ENCODE measurements around the gene IL20RA. TPM values are rescaled to one million over a fixed set of nuclear protein-coding genes. Genes with fewer than 3 reads are reported as not detected.

The IL20RA gene
- total RNA-seq, 1 donor from 2014 or later = not detected

GRCh38 chr6:136956590-136957544, 87.9 kb downstream of the IL20RA start:
- H3K27ac Mint-ChIP-seq (ENCODE audit: unreplicated experiment) = no peak overlapping the region
- H3K27me3 Mint-ChIP-seq (ENCODE audit: unreplicated experiment) = peaks cover 19% of the 10 kb centered on the region
- no peak for DNase-seq (ENCODE audit: extremely low spot score, unreplicated experiment)
- H3K36me3 Mint-ChIP-seq (ENCODE audit: unreplicated experiment) = no peaks in the 10 kb centered on the region
- no peak for TF ChIP-seq CTCF (IDR thresholded peaks at IDR 0.05)
- H3K4me3 Mint-ChIP-seq (ENCODE audit: unreplicated experiment) = no peak overlapping the region
- H3K4me1 Mint-ChIP-seq (ENCODE audit: unreplicated experiment) = no peaks in the 10 kb centered on the region
- H3K9me3 Mint-ChIP-seq (ENCODE audit: unreplicated experiment) = no peaks in the 10 kb centered on the region

- Mint-ChIP-seq H3K27ac (ENCODE audit: unreplicated experiment) (no peak overlapping the region), H3K4me3 (ENCODE audit: unreplicated experiment) (no peak overlapping the region), H3K9me3 (ENCODE audit: unreplicated experiment) (no peaks in the 10 kb centered on the region), H3K36me3 (ENCODE audit: unreplicated experiment) (no peaks in the 10 kb centered on the region), H3K27me3 (ENCODE audit: unreplicated experiment) (peaks cover 19% of the 10 kb centered on the region), H3K4me1 (ENCODE audit: unreplicated experiment) (no peaks in the 10 kb centered on the region)
- DNase-seq (ENCODE audit: extremely low spot score, unreplicated experiment) = no peak
- no peak for TF ChIP-seq CTCF (IDR thresholded peaks at IDR 0.05)
Measured at GRCh38 chr6:136955123-136955522, 89.6 kb downstream of the IL20RA start.

GRCh38 chr6:136952714-136953260, 92.0 kb downstream of the IL20RA start:
- Mint-ChIP-seq H3K27me3 (ENCODE audit: unreplicated experiment) (peaks cover 16% of the 10 kb centered on the region), H3K36me3 (ENCODE audit: unreplicated experiment) (no peaks in the 10 kb centered on the region), H3K4me3 (ENCODE audit: unreplicated experiment) (no peak overlapping the region), H3K4me1 (ENCODE audit: unreplicated experiment) (no peaks in the 10 kb centered on the region), H3K27ac (ENCODE audit: unreplicated experiment) (no peak overlapping the region), H3K9me3 (ENCODE audit: unreplicated experiment) (peaks cover 3% of the 10 kb centered on the region)
- TF ChIP-seq CTCF (IDR thresholded peaks at IDR 0.05) = no peak
- no peak for DNase-seq (ENCODE audit: extremely low spot score, unreplicated experiment)

GRCh38 chr6:136950436-136951126, 94.2 kb downstream of the IL20RA start:
- no peaks in the 10 kb centered on the region for H3K36me3 Mint-ChIP-seq (ENCODE audit: unreplicated experiment)
- H3K27me3 Mint-ChIP-seq (ENCODE audit: unreplicated experiment) = peaks cover 26% of the 10 kb centered on the region
- H3K27ac Mint-ChIP-seq (ENCODE audit: unreplicated experiment) = no peak overlapping the region
- H3K4me3 Mint-ChIP-seq (ENCODE audit: unreplicated experiment) = no peak overlapping the region
- DNase-seq (ENCODE audit: extremely low spot score, unreplicated experiment) = no peak
- H3K9me3 Mint-ChIP-seq (ENCODE audit: unreplicated experiment) = peaks cover 3% of the 10 kb centered on the region
- no peak for TF ChIP-seq CTCF (IDR thresholded peaks at IDR 0.05)
- H3K4me1 Mint-ChIP-seq (ENCODE audit: unreplicated experiment) = no peaks in the 10 kb centered on the region

Other genes starting within 250 kb of the IL20RA start
- gene PEX7, start 222.4 kb downstream of the IL20RA start, total RNA-seq = 5.2 and 6.3 TPM in 2 replicates
- not detected in 2 replicates for gene SLC35D3, start 122.7 kb downstream of the IL20RA start, total RNA-seq
- gene IL22RA2, start 128.7 kb upstream of the IL20RA start, total RNA-seq = not detected in 2 replicates
- 33.4 and 36.1 TPM in 2 replicates for gene IFNGR1, start 174.4 kb upstream of the IL20RA start, total RNA-seq

Data from osteocyte (in vitro differentiated cells).